Measurements from ENCODE around the gene CRYBB3. TPM values are rescaled to one million over a fixed set of nuclear protein-coding genes. Genes with fewer than 3 reads are reported as not detected.
"Not testable (repeated sequence)": the region's sequence is repeated elsewhere in the genome, so short reads cannot be mapped to it uniquely, and the experiment has no call there.

The CRYBB3 gene
- total and polyA plus RNA-seq, 12 donors = 0.50 to 2.7 (median 0.57) TPM; not detected in 7

DNA sequence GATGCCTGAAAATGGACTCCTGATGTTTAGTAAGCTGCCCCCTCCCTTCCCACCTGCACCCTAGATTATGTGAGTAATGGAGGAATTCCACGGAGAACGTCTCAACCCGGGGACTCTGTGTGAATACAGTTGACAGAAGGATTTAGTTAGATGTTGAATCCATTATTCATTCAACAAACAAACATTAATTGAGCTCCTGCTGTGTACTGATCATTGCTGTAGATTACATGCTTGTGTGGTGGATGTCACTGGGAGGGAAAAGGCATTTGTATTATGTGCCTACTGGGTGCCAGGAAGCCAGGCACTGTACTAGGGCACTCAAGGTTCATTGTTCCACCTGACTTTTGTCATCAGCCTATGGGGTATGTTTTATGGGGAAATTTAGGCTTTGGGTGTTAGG lies 22.9 kb upstream of the CRYBB3 start:
- DNase-seq = no peak
- Histone ChIP-seq H3K9me3 (replicated peaks in 1 of 3) (peaks cover 0 to 3% (median 0%) of the 10 kb centered on the region in 3 donors), H3K36me3 (replicated peaks in 1 of 2) (peaks cover 0 to 18% of the 10 kb centered on the region in 2 donors), H3K27ac (peak overlapping the region in 2 of 5 donors; percentile 62 to 72), H3K4me1 (replicated peaks in 1 of 2) (peaks cover 0 to 7% of the 10 kb centered on the region in 2 donors), H3K4me3 (no peak overlapping the region), H3K27me3 (no peaks in the 10 kb centered on the region)
- WGBS, 4 donors = 90 to 100% (median 92%) methylated on average over 3 of the region's 3 CpGs
- intact Hi-C loops (cut with DNase I) = no loop called here
- TF ChIP-seq, protein P1, sequence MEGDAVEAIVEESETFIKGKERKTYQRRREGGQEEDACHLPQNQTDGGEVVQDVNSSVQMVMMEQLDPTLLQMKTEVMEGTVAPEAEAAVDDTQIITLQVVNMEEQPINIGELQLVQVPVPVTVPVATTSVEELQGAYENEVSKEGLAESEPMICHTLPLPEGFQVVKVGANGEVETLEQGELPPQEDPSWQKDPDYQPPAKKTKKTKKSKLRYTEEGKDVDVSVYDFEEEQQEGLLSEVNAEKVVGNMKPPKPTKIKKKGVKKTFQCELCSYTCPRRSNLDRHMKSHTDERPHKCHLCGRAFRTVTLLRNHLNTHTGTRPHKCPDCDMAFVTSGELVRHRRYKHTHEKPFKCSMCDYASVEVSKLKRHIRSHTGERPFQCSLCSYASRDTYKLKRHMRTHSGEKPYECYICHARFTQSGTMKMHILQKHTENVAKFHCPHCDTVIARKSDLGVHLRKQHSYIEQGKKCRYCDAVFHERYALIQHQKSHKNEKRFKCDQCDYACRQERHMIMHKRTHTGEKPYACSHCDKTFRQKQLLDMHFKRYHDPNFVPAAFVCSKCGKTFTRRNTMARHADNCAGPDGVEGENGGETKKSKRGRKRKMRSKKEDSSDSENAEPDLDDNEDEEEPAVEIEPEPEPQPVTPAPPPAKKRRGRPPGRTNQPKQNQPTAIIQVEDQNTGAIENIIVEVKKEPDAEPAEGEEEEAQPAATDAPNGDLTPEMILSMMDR (IDR thresholded peaks at IDR 0.05) = no peak
- no peak for TF ChIP-seq POLR2A (IDR thresholded peaks at IDR 0.05)

DNA sequence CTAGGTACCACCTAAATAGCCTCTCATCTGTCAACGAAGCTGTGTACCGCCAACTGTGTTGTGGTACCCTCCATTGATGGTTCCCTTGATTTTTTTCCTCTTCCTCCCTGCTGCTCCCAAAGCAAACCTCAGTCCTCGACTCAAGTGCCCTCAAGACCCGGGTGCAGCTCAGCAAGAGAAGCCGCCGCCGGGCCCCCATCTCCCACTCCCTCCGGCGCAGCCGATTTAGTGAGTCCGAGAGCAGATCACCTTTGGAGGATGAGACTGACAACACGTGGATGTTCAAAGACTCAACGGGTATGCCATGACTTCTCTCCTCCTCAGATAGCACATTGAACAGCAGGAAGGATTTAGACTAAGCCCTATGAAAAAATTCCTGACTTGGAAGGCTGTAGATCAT lies 22.4 kb upstream of the CRYBB3 start:
- intact Hi-C loops (cut with DNase I) = no loop called here
- H3K36me3 ChIP-seq (replicated peaks in 1 of 2) = peaks cover 0 to 18% of the 10 kb centered on the region in 2 donors
- no peaks in the 10 kb centered on the region for H3K27me3 ChIP-seq
- no peak overlapping the region for H3K27ac ChIP-seq
- TF ChIP-seq, protein P1 (IDR thresholded peaks at IDR 0.05) = no peak
- no peak for TF ChIP-seq POLR2A (IDR thresholded peaks at IDR 0.05)
- peaks cover 0 to 3% (median 0%) of the 10 kb centered on the region in 3 donors for H3K9me3 ChIP-seq (replicated peaks in 1 of 3)
- no peak for DNase-seq
- 92 to 96% (median 94%) methylated on average over 13 of the region's 13 CpGs for WGBS, 4 donors
- H3K4me3 ChIP-seq = no peak overlapping the region
- H3K4me1 ChIP-seq (replicated peaks in 1 of 2) = peaks cover 0 to 7% of the 10 kb centered on the region in 2 donors

- intact Hi-C loops (cut with DNase I) = no loop called here
- peaks cover 0 to 7% of the 10 kb centered on the region in 2 donors for H3K4me1 ChIP-seq (replicated peaks in 1 of 2)
- TF ChIP-seq POLR2A (IDR thresholded peaks at IDR 0.05) = no peak
- TF ChIP-seq, protein P1 (IDR thresholded peaks at IDR 0.05) = no peak
- no peak overlapping the region for H3K4me3 ChIP-seq
- peaks cover 0 to 18% of the 10 kb centered on the region in 2 donors for H3K36me3 ChIP-seq (replicated peaks in 1 of 2)
- no peak overlapping the region for H3K27ac ChIP-seq
- H3K27me3 ChIP-seq = no peaks in the 10 kb centered on the region
- peaks cover 0 to 3% (median 0%) of the 10 kb centered on the region in 3 donors for H3K9me3 ChIP-seq (replicated peaks in 1 of 3)
- DNase-seq = no peak
- 78 to 92% (median 85%) methylated on average over 2 to 9 of the region's 9 CpGs for WGBS, 4 donors
Measured at GRCh38 chr22:25177895-25178294, 21.8 kb upstream of the CRYBB3 start.

DNA sequence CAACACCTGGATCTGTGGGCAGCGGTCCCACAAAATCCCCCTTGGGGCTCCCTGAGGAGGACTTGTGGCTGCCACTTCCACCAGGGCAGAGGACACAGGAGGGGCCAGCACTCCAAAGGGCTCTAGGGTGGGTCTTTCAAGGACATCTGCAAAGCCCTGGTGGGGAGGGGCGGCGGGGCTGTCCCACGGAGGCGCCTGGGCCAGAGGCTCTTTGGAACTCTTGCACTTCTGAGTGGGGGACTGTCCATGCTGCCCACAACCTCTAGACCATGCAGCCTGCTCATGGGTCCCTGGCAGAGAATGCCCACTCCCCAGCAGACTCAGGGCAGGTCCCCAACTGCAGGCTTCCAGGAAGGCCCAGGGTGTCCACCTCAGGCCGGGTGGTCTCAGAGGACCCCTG lies 21.3 kb upstream of the CRYBB3 start:
- intact Hi-C loops (cut with DNase I); H3K4me3 ChIP-seq; H3K4me1 ChIP-seq (replicated peaks in 1 of 2); H3K9me3 ChIP-seq (replicated peaks in 1 of 3); DNase-seq; H3K27me3 ChIP-seq; H3K27ac ChIP-seq: not testable (repeated sequence)
- H3K36me3 ChIP-seq (replicated peaks in 1 of 2) = peaks cover 0 to 18% of the 10 kb centered on the region in 2 donors
- WGBS, 4 donors = 84 to 94% (median 87%) methylated on average over 4 to 6 of the region's 6 CpGs; no CpG with 5 or more reads in 1 of the 4 donors

GRCh38 chr22:25178869-25179631 lies 20.6 kb upstream of the CRYBB3 start:
- H3K4me1 ChIP-seq (replicated peaks in 1 of 2); H3K4me3 ChIP-seq; H3K9me3 ChIP-seq (replicated peaks in 1 of 3); intact Hi-C loops (cut with DNase I); H3K27me3 ChIP-seq; DNase-seq; H3K27ac ChIP-seq: not testable (repeated sequence)
- WGBS, 4 donors = 79 to 87% (median 82%) methylated on average over 36 to 52 of the region's 63 CpGs
- peaks cover 0 to 19% of the 10 kb centered on the region in 2 donors for H3K36me3 ChIP-seq (replicated peaks in 1 of 2)

Measured in adrenal gland (tissue), 12 donors.